DMS 273 (cell line): ENCODE measurements around the gene SCARB1.

ENCODE experiments used
- DNase-seq: peaks from one replicate; lab custom pipeline; 2025; ENCODE audit not compliant: unreplicated experiment; lab: John Stamatoyannopoulos, UW

Gene SCARB1

DNA sequence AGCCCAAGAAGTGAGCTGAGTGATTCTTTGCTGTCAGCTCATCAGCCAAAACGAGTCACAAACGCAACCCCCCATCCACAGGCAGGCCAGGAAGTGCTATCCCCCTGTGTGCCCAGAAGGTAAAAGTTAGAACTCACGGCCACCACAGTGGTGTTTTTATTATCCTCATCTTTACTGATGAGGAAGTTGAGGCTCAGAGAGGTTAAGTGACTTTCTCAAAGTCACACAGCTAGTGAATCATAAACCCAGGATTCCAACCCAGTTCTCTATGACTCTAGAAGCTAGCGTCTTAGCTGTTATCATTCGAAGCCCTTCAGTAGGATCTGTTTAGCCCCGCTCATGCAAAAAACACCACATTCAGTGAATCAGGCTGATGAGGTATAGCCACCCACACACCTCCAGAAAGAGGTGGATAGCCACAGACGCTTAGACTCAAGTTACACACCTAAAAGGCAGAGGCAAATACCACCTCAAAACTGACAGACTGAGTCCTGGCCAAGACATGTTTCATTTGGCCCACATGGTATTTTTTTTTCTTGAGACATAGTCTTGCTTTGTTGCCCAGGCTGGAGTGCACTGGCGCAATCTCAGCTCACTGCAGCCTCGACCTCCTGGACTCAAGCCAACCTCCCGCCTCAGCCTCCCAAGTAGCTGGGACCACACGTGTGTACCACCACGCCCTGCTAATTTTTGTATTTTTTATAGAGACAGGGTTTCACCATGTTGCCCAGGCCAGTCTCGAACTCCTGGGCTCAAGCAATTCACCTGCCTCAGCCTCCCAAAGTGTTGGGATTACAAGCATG lies 100.7 kb downstream of the SCARB1 start:
- DNase-seq: no peak

DNA sequence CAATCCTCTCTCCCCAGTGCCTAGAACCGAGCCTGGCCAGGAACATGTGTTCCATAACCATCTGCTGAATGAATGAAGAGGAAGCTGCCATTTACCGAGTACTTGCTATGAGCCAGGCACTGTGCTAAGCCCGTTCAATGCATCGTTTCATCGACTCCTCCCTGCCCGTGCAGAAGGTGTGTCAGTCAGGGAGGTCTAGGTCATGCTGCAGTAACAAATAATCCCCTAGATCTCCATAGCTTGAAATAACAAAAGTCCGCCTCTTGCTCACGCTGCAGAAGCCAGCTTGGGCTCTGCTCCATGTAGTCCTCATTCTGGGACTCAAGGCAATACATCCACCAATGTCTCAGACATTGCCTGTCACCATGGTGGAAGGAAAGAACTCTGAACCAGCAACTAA lies 101.3 kb downstream of the SCARB1 start:
- no peak for DNase-seq

DNA sequence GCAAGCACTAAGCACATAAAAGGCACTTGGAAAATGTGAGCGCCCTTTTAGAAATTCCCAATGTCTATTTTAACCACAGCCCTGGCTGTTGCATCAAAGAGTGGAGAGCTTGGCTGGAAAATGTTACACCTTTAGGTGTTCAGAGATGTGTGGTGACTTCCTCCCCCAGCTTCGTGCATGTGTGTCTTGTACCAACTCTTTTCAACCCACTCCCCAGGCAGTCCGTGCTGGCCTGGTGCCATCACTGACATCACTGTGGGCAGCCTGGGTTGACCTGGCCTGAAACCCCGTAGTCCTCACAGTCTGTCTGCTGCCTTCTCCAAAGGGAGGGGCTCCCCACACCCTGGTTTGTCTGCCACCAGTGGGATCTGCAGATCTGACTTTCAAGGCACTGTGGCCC lies 101.8 kb downstream of the SCARB1 start:
- peak; percentile 33 for DNase-seq

DNA sequence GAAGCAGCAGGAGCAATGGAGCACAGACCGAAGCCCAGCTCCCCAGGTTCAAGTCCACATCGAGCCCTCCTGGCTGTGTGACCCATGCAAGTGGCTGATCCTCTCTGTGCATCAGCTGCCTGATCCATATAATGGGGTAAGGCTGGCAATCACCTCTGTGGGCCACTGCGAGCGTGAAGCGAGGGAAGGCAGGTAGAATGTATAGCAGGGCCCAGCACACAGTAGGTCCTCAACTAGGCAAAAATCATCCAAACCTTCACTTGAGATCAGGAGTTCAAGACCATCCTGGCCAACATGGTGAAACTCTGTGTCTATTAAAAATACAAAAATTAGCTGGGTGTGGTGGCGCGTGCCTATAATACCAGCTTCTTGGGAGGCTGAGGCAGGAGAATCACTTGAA lies 102.6 kb downstream of the SCARB1 start:
- DNase-seq: no peak

DNA sequence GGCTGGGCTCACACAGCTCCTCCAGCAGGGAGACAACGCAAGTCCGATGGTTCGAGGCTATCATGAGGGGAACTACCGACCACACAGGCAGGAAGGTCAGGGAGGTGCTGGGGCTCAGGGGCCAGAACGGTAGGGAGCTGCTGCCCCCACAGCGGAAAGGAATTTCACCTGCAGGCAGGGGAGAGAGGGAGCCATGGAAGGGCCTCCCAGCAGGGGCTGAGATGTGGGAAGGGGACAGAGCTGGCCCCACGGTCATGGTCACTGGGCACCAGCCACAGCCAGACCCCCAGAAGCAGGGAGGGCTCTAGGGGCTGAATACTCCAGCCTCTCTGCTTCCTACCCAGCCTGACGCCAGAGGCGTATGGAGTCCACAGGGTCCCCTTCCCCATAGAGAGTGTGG lies 103.1 kb downstream of the SCARB1 start:
- DNase-seq: no peak

DNA sequence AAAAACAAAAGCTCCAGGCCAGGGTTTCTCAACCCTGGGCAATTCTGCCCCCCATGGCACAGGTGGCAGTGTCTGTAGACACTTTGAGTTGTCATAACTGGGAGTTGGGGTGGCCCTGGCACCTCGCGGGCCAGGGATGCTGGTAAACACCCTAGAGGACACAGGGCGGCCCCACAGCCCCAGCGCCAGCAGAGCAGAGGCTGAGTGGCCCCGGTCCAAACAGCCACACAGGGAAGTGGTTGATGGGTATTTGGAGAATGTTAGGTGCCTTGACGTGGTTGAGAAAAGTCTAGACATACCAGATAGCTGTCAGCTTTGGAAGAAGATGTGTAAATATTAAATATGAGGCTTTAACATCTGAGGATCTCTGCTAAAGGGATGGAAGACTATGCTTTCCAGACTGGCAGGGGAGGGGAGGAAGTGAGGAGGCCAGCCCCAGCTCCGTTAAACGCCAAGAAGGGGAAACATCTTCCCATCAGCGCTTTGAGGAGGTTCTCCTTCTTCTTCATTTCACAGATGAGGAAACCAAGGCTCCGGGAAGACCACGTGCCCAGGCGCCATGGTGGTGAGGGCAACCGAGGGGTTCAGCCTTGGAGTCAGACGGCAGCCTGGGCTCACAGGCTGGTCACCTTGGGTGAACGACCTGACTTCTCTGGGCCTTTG lies 103.7 kb downstream of the SCARB1 start:
- DNase-seq: no peak

DNA sequence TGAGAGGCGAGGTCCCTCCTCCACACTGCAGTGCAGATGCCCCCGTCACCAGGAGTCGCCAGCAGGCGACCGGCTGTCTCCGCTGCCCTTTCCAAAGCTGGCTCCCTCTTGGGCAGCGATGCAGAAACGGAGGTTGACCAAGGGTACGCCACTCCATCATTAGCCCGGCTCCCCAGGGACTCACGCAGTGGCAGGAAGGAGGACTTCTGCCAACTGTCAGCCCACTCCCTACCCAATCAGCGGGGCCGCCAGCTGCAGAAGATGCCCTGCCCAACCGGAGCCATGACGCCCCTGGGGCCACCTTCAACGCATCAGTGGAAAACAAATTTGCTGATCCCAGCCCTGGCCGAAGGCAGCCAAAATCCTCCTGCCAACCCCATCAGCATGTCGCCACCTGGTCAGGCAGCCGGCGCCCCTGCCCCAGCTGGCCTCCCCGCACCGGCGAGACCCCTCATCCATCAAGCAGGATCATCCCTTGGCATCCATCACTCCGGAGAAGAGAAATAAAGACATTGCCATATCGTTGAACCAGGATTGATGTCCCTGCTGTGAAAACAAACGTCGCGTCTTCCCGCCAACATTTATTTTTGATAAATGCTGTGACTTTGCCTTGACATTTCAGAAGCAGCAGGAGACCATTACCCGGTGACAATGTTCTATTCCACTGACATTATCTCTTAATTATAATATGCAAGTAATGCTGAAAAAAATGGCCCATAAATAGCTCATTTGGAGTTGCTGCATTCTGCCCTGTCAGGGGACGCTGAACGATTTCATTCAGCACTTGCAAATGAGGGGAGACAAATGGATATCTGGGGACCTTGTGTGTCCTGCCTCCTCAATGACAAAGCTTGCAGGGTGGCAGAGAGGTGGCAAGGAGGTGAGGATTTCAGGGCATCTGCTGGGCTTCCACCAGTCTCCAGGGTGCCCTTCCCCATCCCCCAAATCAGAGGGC lies 105.1 kb downstream of the SCARB1 start:
- DNase-seq: peak; percentile 83

DNA sequence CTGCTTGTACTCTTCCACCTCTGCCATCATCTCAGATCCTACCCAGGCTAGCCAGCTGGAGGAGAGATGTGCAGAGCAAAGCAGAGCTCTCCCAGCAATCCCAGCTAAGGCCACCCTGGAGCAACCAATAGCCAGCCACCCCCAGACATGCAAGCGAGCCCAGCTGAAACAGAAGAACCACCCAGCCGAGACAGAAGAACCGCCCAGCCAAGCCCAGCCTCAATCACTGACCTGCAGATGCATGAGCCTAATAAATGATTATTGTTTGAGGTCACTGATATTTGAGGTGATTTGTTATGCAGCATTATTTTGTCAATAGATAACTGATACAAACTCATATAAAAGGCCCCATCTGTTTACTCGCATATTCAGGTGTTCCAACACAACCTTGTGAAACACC lies 106.3 kb downstream of the SCARB1 start:
- DNase-seq: no peak

DNA sequence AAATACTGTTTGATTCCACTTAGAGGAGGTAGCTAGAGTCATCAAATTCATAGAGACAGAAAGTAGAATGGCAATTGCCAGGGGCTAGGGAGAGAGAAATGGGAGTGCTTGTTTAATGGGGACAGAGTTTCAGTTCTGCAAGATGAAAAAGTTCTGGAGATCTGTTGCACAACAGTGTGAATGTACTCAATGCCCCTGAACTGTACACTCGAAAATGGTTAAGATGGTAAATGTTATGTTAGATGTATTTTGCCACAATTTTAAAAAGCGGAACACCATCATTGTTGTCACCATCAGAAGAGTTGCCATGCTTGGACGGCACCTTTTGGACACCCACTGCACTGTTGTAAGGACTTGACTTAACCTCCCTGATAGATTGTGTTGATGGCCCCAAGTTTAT lies 106.9 kb downstream of the SCARB1 start:
- no peak for DNase-seq

DNA sequence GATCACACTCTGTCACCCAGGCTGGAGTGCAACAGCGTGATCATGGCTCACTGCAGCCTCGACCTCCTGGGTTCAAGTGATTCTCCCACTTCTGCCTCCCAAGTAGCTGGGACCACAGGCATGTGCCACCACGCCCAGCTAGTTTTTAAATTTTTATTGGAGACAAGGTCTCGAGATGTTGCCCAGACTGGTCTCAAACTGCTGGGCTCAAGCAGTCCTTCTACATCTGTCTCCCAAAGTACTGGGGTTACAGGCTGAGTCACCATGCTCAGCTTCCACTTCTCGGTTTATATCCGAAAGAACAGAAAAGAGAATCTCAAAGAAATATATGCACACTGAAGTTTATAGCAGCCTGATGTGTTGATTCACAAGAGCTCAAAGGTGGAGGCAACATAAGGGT lies 107.5 kb downstream of the SCARB1 start:
- no peak for DNase-seq

DNA sequence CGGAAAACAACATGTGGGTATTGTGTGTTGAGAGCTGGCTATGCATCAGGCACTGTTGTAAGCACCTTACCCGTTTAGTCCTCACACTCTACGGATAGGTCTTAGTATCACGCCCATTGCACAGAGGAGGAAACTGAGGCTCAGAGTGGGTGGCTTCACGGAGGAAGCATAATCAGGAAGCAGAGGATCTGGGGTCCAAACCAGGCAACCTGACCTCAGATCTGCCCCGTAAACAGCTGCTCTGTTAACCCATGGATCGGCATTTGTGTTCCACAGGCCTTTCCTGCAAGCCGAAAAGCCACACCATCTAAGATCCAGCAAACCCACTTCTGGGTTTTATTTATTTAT lies 107.9 kb downstream of the SCARB1 start:
- no peak for DNase-seq

DNA sequence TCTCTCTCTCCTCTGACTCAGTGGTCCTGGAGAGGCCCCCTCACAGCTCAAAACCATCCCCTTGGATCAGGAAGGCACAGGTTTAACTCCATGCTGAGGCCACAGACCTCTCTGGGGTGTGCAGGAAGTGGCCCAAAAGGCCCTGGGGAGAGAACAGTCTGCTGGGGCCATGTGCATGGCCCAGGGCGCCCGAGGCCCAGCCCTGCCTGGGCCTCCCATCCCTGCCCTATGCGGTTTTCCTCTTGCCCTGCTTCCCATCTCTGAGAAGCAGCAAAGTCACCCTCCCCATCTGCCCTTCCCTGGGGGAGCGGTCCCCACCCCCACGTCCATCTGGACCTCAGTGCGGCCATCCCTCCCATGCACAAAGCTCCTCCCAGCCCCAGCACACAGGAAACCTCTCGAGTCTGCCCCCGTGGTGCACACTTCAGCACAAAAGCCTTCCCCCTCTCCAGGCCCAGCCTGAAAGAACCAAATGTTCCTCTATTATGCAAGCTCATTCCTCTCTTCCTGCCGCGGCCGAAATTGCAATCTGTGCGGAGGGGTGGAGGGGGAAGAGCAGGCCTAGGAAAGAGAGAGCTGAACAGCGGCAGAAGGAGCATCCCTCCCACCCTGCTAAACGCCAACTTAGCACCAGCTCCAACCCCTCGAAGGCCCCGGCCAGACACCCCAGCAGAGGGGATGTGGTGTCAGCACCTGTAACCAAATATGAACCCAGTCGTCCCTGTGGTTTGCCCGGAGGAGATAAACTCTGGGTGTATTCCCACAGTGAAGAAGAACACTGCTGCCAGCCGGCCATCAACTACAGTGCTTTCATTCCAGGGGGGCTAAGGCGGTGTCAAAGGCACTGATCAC lies 108.5 kb downstream of the SCARB1 start:
- peak; percentile 98 for DNase-seq

DNA sequence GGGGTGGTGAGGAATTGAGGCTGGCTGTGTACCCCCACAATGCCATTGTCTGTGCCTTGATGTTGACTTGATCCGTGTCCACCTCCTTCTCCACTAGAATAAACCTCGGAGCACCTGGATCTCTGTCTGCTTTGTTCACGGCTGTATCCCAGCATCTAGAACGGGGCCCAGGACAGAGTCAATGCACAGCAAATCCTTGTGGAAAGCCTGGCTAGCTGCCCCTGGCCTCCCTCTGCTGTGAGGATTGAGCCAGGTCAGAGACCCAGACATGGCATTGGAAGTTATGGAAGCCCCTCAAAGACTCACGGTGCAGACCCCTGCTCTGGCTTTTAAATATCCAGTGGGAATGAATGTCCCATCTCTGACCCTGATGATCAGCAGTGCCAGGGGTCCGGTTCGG lies 109.2 kb downstream of the SCARB1 start:
- no peak for DNase-seq

DNA sequence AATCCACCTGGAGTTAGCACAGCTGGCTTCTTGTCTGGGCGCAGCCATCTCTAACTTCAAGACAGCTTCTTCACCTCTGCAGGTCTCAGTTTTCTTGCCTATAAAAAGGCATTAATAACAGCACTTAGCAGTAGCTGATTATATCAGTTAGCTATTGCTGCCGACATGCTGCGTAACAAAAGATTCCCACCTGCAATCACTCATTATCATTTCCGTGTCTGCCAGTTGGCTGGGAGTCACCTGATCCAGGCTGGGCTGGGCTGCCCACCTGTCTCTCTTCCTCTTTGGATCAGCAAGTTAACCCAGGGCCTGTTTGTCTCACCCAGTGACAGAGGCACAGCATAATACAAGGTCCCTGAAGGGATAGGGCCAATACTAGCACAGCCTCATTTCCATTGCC lies 109.7 kb downstream of the SCARB1 start:
- no peak for DNase-seq

DNA sequence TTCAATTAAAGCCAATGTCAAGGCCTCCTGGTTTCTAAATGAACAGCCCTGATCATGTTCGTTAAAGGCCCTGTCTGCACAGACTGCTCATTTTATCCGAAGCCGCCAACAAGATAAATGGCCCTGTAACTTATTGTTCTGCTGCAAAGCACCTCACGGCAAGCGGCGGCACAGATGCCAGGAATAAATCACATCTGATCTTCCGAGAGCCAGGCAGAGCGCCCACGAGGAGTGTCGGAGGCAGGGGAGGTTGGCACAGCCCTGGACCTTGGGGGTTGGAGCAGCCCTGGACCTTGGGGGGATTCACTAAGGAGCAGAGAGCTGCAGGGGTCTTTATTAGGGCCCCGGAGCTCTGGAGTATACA lies 110.5 kb downstream of the SCARB1 start:
- peak; percentile 35 for DNase-seq

DNA sequence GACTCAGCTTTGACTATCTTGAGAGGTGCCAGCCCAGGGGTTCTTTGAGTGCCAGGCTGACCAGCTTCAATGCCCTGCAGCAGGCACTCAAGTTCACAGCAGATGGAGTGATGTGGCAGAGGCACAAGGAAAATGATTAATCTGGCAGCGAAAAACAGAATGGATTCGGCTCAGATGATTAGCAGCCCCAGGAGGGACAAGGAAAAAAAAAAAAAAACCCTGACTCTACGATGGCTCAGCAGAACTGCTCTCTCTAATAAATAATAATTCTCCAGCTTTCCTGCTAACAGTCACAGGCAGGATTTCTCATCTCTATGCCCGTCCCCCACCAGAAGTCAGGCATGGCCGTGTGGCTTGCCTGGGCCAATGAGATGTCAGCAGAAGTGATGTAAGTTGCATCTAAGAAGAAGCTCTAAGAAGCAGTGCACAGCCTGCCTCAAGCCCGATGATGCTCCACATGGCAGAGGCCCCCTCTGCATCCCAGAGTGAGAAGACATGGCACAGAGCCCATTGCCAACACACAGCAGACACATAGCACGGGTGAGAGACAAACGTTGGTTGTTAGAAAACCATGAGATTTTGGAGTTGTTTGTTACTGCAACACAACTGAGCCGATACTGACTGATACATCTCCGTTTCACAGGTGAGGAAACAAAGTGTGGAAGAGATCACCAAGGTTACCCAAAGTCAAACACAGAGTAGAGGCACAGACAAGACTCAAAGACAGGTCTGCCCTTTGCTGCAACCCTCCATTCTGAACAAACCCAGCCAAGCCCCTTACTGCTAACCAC lies 111.0 kb downstream of the SCARB1 start:
- DNase-seq: peak; percentile 82

DNA sequence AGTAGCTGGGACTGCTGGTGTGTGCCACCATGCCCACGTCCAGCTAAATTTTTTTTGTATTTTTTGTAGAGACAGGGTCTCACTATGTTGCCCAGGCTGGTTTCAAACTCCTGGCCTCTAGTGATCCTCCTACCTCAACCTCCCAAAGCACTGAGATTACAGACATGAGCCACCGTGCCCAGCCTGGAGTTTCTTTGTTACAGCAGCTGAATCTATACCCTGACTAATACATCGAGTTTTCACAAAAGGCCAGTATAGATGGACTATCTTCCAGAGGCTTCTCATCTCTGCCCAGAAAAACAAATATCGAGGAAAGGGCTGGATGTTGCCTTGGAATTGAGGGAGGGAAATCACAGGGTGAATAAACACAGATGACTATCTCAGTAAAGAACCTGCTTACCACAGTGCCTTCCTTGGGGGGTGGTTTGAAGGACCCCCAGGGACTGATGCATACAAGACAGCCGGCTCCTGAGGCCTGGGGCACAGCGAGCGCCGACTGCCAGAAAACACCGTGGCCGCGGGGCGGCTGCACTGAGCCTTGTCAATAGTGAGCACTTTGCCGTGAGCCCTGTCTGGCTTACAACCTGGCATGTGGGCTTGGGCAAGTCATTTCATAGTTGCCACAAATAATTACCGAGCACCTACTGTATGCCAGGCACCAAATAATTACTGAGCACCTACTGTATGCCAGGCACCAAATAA lies 111.9 kb downstream of the SCARB1 start:
- DNase-seq: no peak

DNA sequence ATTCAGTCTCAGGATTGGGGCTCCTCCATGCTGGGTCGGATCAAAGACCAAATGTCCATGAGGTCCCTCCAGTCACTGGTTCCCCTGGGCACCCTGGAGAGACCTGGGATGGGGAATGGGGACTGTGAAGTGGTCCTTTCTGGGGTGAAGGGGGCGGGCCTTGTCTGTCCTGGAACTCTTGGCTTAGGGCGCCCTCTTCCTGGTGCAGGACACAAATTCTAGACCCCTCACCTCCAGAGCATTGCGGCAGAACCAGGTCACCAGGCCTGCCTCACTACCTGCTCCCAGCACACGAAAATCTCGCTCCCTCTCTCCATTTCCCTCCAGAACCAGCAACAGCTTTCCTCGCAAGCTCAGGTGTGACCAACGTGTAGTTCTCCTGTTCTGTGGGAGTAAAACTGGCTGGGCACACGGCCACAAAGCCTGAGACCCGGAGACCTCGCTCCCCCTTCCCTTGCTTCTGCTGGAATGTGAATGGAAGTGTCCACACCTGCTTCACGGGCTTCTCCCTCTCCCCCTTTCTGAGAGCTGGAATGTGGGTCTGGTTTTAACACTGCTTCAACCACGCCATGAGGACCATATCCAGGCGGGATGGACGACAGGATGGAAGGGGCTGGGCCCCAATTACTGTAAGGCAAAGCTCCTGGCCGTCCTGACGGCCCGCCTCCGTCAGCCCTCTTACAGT lies 112.7 kb downstream of the SCARB1 start:
- DNase-seq: peak; percentile 36

DNA sequence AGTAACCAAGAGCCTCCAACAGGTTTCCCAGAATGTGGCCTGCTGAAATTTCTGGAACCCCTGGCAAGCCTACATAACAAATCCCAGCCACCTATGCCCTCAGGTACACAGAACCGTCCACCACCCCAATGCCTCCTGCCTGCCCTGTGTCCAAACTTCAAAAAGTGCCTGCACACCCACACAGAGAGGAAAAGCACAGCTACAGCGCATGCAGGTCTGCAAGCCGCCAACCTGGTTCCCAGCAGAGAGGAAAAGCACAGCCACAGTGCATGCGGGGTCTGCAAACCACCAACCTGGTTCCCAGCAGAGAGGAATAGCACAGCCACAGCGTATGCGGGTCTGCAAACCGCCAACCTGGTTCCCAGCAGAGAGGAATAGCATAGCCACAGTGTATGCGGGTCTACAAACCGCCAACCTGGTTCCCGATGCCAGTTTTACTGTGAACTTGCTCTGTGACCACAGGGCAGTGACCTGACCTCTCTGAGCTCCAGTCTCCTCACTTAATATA lies 113.5 kb downstream of the SCARB1 start:
- no peak for DNase-seq
